ENCODE measurements around the gene SRGAP2B. TPM values are rescaled to one million over a fixed set of nuclear protein-coding genes. Genes with fewer than 3 reads are reported as not detected.
"Not testable (repeated sequence)": the region's sequence is repeated elsewhere in the genome, so short reads cannot be mapped to it uniquely, and the experiment has no call there.

SRGAP2B gene
- total and polyA plus RNA-seq, 2 of the 8 experiments (the other 6 are each of a cell fraction or from before 2014, with no cell fraction given), result 4.9 to 39.5 TPM

GRCh38 chr1:144985550-144986170 is 109.5 kb downstream of the SRGAP2B start:
- H3K4me3 ChIP-seq (ENCODE audit: extremely low read depth in 1 of 4, insufficient read depth in 2 of 4, low read depth in 3 of 4, low read length in 4 of 4); H3K4me2 ChIP-seq (ENCODE audit: insufficient read depth in 1 of 2, low read depth in 2 of 2, low read length in 2 of 2); H4K8ac ChIP-seq (ENCODE audit: extremely low read depth, insufficient read depth, low read length); H3K18ac ChIP-seq (ENCODE audit: extremely low read depth, low read length); H3K4me1 ChIP-seq (replicated peaks in 1 of 4; ENCODE audit: control insufficient read depth in 3 of 4, insufficient read depth in 4 of 4, low read length in 3 of 4); H2BK20ac ChIP-seq (ENCODE audit: low read length); H3K4ac ChIP-seq (replicated peaks; ENCODE audit: insufficient read length, low read depth, low read length); H2AFZ ChIP-seq (ENCODE audit: low read length); H2BK120ac ChIP-seq (replicated peaks; ENCODE audit: low read depth, low read length); H2BK5ac ChIP-seq (ENCODE audit: low read depth, low read length); H3K79me1 ChIP-seq (ENCODE audit: low read depth, low read length); H4K91ac ChIP-seq (replicated peaks; ENCODE audit: insufficient read length, low read length); H3K56ac ChIP-seq (replicated peaks; ENCODE audit: insufficient read length, low read depth, low read length); H2BK12ac ChIP-seq (ENCODE audit: low read depth, low read length); H3K27me3 ChIP-seq (replicated peaks in 1 of 4; ENCODE audit: control insufficient read depth in 3 of 4, extremely low read depth in 1 of 4, insufficient read depth in 3 of 4, low read length in 3 of 4); H3K14ac ChIP-seq (ENCODE audit: insufficient read length); H3K23ac ChIP-seq (ENCODE audit: insufficient read length); H4K5ac ChIP-seq (ENCODE audit: insufficient read length, low read depth, low read length); H3K79me2 ChIP-seq (ENCODE audit: control insufficient read depth in 1 of 2, insufficient read depth in 2 of 2, low read length in 2 of 2); H2BK15ac ChIP-seq (ENCODE audit: low read length); H4K20me1 ChIP-seq (replicated peaks in 1 of 2; ENCODE audit: control insufficient read depth in 1 of 2, insufficient read depth in 2 of 2, low read length in 2 of 2); CTCF ChIA-PET (ENCODE audit: partially characterized antibody); DNase-seq (ENCODE audit: low read depth in 1 of 2, low spot score in 2 of 2); POLR2A ChIA-PET (ENCODE audit: partially characterized antibody); FAIRE-seq; H3K27ac ChIP-seq (ENCODE audit: low read depth, low read length); H2AK5ac ChIP-seq (ENCODE audit: low read depth, low read length); H3K9ac ChIP-seq (replicated peaks in 1 of 4; ENCODE audit: extremely low read depth in 1 of 4, low read depth in 3 of 4, low read length in 3 of 4); H3K36me3 ChIP-seq (ENCODE audit: control insufficient read depth in 2 of 4, insufficient read depth in 4 of 4, low read length in 3 of 4); H3K9me3 ChIP-seq (ENCODE audit: insufficient read depth in 2 of 2, low read depth in 1 of 2, low read length in 1 of 2); H3K23me2 ChIP-seq (ENCODE audit: low read depth, low read length): not testable (repeated sequence)
- 95% methylated on average over 4 of the region's 7 CpGs; no CpG with 5 or more reads in 1 of the 2 experiments for WGBS, 2 experiments (ENCODE audit: extremely low coverage in 1 of 2, insufficient coverage in 1 of 2, insufficient read length in 1 of 2, insufficient replicate concordance in 2 of 2, low coverage in 1 of 2, low lambda C conversion rate in 2 of 2, missing lambda C conversion rate in 1 of 2)
